ENCODE measurements around the gene C2CD2. TPM values are rescaled to one million over a fixed set of nuclear protein-coding genes. Genes with fewer than 3 reads are reported as not detected.

The C2CD2 gene
- polyA plus RNA-seq, 1 of the 3 experiments (the other 2 are of a cell fraction): 9.7 TPM

DNA sequence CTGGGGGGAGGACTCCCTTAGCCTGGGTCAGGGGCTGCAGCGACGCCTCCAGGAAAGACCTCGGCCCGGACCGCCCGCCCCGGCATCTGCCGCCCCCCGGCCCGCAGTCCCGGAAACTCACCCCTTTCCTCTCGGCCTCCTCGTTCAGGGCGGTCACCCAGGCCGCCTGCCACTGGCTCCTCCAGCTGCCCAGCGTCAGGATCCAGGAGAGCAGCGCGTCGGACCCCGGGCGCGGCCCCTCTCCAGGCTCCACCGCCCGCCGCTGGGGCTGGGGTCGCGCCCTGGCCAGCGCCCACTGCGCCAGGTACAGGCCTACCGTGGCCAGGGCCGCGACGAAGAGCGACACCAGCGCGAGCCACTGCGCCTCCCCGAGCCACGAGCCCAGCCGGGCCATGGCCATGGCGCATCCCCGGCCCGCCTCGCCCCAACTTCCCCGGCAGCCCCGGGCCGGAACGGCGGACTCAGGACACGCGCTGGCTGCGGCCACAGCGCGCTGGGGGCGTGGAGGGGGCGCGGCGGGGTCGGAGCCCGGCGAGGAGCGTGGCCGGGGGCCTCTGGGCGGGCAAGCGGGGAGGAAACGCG, 478 bp downstream of the C2CD2 start:
- Histone ChIP-seq H3K9ac (peak overlapping the region; percentile 83), H3K79me2 (ENCODE audit: insufficient read depth) (peaks cover 48% of the 10 kb centered on the region), H3K9me2 (no peaks in the 10 kb centered on the region), H3F3A (replicated peaks; ENCODE audit: insufficient read depth) (peaks cover 27% of the 10 kb centered on the region), H3K9me3 (no peaks in the 10 kb centered on the region), H3K27me3 (ENCODE audit: insufficient read depth) (no peaks in the 10 kb centered on the region), H4K20me1 (ENCODE audit: insufficient read depth) (0 out of 2 replicates have a peak, but pooled peaks cover 4% of the 10 kb centered on the region), H3K36me3 (replicated peaks in 1 of 2; ENCODE audit: control insufficient read depth in 1 of 2, insufficient read depth in 2 of 2, low read length in 1 of 2) (no peaks in the 10 kb centered on the region), H3K4me3 (ENCODE audit: low read depth in 2 of 2, low read length in 1 of 2) (peak overlapping the region; percentile 62 to 67), H3K4me1 (ENCODE audit: control insufficient read depth in 1 of 2, insufficient read depth in 2 of 2, low read depth in 1 of 2, low read length in 1 of 2) (peaks cover 19 to 28% of the 10 kb centered on the region in 2 experiments; a peak in 3 of 4 replicates), H3K4me2 (peak overlapping the region; percentile 95), H3K27ac (ENCODE audit: low read depth in 2 of 2, low read length in 1 of 2) (no peak overlapping the region; a peak in 1 of 4 replicates), H2AFZ (ENCODE audit: low read depth) (peak overlapping the region; percentile 70; the same call in 1 of the 2 replicates)
- ChIA-PET CTCF (interaction anchor here (1.7 kb wide), 1 partner anchor 164 kb away, joined by 5 read pairs; no protein-coding TSS in a partner anchor), POLR2A (interaction anchor here (1.6 kb wide), 1 partner anchor 12 kb away, joined by 3 read pairs; no protein-coding TSS in a partner anchor)
- DNase-seq: peak; percentile 81
- WGBS (ENCODE audit: low lambda C conversion rate): 6% methylated on average over 18 of the region's 67 CpGs
- TF ChIP-seq TEAD4 (IDR thresholded peaks at IDR 0.05; ENCODE audit: borderline replicate concordance, insufficient read depth): no peak
- TF ChIP-seq TCF12 (IDR thresholded peaks at IDR 0.05): no peak
- TF ChIP-seq YY1 (IDR thresholded peaks at IDR 0.05; ENCODE audit: low read depth): no peak
- no peak for TF ChIP-seq RFX5 (IDR thresholded peaks at IDR 0.05; ENCODE audit: low read length)
- no peak for TF ChIP-seq GABPA (IDR thresholded peaks at IDR 0.05; ENCODE audit: low read depth)
- TF ChIP-seq EZH2phosphoT487 (IDR thresholded peaks at IDR 0.05; ENCODE audit: borderline replicate concordance, low read depth): no peak

DNA sequence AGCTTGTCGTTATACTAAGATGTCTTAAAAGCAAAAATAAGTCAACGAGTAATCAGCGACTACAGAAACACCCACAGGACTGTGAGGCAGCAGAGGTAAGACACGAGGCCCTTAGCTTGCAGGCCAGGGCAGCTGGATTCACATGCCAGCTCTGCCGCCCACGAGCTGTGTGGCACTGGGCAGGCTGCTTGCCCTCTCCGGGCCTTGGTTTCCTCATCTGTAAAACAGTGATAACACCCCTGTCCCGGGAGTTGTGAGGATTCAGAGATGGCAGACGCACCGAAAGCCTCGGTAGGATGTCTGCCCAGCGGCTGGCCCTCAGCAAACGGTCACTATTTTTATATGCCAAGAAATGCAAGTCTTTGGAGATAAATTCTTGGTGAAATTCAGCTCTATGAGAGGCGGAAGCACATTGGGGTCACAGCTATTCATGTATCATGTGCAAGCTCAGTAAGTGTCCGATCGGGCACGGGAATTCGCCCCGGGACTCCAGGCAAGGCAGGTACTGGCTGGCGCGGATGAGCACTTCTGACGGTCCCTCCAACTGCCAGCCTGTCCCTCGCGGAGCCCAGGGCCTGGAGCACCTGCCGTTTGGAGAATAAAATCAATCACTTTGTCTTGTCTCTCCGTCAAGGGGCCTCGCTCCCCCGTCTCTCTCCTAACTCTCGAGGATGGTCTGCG, 1.1 kb downstream of the C2CD2 start:
- Histone ChIP-seq H3F3A (replicated peaks; ENCODE audit: insufficient read depth) (peaks cover 21% of the 10 kb centered on the region), H3K9me2 (no peaks in the 10 kb centered on the region), H3K27ac (ENCODE audit: low read depth in 2 of 2, low read length in 1 of 2) (no peak overlapping the region), H3K4me2 (peak overlapping the region; percentile 95), H3K9me3 (no peaks in the 10 kb centered on the region), H4K20me1 (ENCODE audit: insufficient read depth) (0 out of 2 replicates have a peak, but pooled peaks cover 4% of the 10 kb centered on the region), H3K36me3 (replicated peaks in 1 of 2; ENCODE audit: control insufficient read depth in 1 of 2, insufficient read depth in 2 of 2, low read length in 1 of 2) (no peaks in the 10 kb centered on the region), H3K9ac (peak overlapping the region; percentile 83), H3K27me3 (ENCODE audit: insufficient read depth) (no peaks in the 10 kb centered on the region), H3K4me1 (ENCODE audit: control insufficient read depth in 1 of 2, insufficient read depth in 2 of 2, low read depth in 1 of 2, low read length in 1 of 2) (peaks cover 26 to 28% of the 10 kb centered on the region in 2 experiments; a peak in 3 of 4 replicates), H3K79me2 (ENCODE audit: insufficient read depth) (peaks cover 50% of the 10 kb centered on the region), H2AFZ (ENCODE audit: low read depth) (peak overlapping the region; percentile 70; the same call in 1 of the 2 replicates), H3K4me3 (ENCODE audit: low read depth in 2 of 2, low read length in 1 of 2) (peak overlapping the region; percentile 62 to 67)
- POLR2A ChIA-PET: interaction anchor here (1.6 kb wide), 1 partner anchor 11 kb away, joined by 3 read pairs; no protein-coding TSS in a partner anchor
- 77% methylated on average over 20 of the region's 30 CpGs for WGBS (ENCODE audit: low lambda C conversion rate)
- TF ChIP-seq, protein P1, sequence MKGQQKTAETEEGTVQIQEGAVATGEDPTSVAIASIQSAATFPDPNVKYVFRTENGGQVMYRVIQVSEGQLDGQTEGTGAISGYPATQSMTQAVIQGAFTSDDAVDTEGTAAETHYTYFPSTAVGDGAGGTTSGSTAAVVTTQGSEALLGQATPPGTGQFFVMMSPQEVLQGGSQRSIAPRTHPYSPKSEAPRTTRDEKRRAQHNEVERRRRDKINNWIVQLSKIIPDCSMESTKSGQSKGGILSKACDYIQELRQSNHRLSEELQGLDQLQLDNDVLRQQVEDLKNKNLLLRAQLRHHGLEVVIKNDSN (IDR thresholded peaks at IDR 0.05; ENCODE audit: borderline replicate concordance, low read depth): no peak
- TF ChIP-seq FOXJ3 (CRISPR knock-in tag; IDR thresholded peaks at IDR 0.05) (no peak), RAD21 (IDR thresholded peaks at IDR 0.05; ENCODE audit: low read length) (no peak), SIN3A (IDR thresholded peaks at IDR 0.05; ENCODE audit: borderline replicate concordance, low read depth, low read length) (no peak), EZH2phosphoT487 (IDR thresholded peaks at IDR 0.05; ENCODE audit: borderline replicate concordance, low read depth) (no peak), NRF1 (IDR thresholded peaks at IDR 0.05; ENCODE audit: low read depth, low read length) (no peak), TCF12 (IDR thresholded peaks at IDR 0.05) (no peak), MEF2A (IDR thresholded peaks at IDR 0.05; ENCODE audit: borderline replicate concordance, low read depth) (no peak), NFIC (IDR thresholded peaks at IDR 0.05; ENCODE audit: borderline replicate concordance) (no peak), RFX5 (IDR thresholded peaks at IDR 0.05; ENCODE audit: low read length) (no peak), RCOR1 (IDR thresholded peaks at IDR 0.05; ENCODE audit: low read length) (no peak), MXI1 (IDR thresholded peaks at IDR 0.05; ENCODE audit: low read depth, low read length) (no peak), TAF1 (IDR thresholded peaks at IDR 0.05; ENCODE audit: borderline replicate concordance, low read depth, low read length) (no peak), GABPA (IDR thresholded peaks at IDR 0.05; ENCODE audit: low read depth) (no peak)
- TF ChIP-seq, protein P2, sequence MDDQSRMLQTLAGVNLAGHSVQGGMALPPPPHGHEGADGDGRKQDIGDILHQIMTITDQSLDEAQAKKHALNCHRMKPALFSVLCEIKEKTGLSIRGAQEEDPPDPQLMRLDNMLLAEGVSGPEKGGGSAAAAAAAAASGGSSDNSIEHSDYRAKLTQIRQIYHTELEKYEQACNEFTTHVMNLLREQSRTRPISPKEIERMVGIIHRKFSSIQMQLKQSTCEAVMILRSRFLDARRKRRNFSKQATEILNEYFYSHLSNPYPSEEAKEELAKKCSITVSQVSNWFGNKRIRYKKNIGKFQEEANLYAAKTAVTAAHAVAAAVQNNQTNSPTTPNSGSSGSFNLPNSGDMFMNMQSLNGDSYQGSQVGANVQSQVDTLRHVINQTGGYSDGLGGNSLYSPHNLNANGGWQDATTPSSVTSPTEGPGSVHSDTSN (IDR thresholded peaks at IDR 0.05): no peak
- TF ChIP-seq, protein P3, sequence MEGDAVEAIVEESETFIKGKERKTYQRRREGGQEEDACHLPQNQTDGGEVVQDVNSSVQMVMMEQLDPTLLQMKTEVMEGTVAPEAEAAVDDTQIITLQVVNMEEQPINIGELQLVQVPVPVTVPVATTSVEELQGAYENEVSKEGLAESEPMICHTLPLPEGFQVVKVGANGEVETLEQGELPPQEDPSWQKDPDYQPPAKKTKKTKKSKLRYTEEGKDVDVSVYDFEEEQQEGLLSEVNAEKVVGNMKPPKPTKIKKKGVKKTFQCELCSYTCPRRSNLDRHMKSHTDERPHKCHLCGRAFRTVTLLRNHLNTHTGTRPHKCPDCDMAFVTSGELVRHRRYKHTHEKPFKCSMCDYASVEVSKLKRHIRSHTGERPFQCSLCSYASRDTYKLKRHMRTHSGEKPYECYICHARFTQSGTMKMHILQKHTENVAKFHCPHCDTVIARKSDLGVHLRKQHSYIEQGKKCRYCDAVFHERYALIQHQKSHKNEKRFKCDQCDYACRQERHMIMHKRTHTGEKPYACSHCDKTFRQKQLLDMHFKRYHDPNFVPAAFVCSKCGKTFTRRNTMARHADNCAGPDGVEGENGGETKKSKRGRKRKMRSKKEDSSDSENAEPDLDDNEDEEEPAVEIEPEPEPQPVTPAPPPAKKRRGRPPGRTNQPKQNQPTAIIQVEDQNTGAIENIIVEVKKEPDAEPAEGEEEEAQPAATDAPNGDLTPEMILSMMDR (IDR thresholded peaks at IDR 0.05): no peak
- TF ChIP-seq, protein P4, sequence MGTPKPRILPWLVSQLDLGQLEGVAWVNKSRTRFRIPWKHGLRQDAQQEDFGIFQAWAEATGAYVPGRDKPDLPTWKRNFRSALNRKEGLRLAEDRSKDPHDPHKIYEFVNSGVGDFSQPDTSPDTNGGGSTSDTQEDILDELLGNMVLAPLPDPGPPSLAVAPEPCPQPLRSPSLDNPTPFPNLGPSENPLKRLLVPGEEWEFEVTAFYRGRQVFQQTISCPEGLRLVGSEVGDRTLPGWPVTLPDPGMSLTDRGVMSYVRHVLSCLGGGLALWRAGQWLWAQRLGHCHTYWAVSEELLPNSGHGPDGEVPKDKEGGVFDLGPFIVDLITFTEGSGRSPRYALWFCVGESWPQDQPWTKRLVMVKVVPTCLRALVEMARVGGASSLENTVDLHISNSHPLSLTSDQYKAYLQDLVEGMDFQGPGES (IDR thresholded peaks at IDR 0.05; ENCODE audit: low read depth, low read length): no peak
- no peak for DNase-seq
- CTCF ChIA-PET: interaction anchor here (1.1 to 1.7 kb wide), 2 partner anchors 136 to 165 kb away, joined by 3 to 5 read pairs; no protein-coding TSS in a partner anchor
